ENCODE data around the gene STON1. TPM values are rescaled to one million over a fixed set of nuclear protein-coding genes. Genes with fewer than 3 reads are reported as not detected.

The STON1 gene
- total and polyA plus RNA-seq, 2 donors (not counting 3 experiments of a cell fraction or from before 2014, with no cell fraction given) = 6.3 to 12.1 TPM

GRCh38 chr2:48600204-48600813 is 70.4 kb downstream of the STON1 start:
- Histone ChIP-seq H3K9me3 (replicated peaks; ENCODE audit: control insufficient read depth, insufficient read depth, low read length) (no peaks in the 10 kb centered on the region), H2AFZ (ENCODE audit: low read depth, low read length) (no peak overlapping the region), H3K9me1 (replicated peaks; ENCODE audit: control insufficient read depth, extremely low read depth, insufficient read depth, low read length) (no peaks in the 10 kb centered on the region), H3K9ac (replicated peaks; ENCODE audit: extremely low read depth, insufficient read depth, low read length) (no peak overlapping the region), H3K4me3 (replicated peaks in 1 of 3; ENCODE audit: insufficient read depth in 1 of 3, low read depth in 1 of 3, low read length in 3 of 3) (no peak overlapping the region), H3K36me3 (ENCODE audit: control insufficient read depth in 2 of 2, extremely low read depth in 1 of 2, insufficient read depth in 2 of 2, low read length in 2 of 2) (no peaks in the 10 kb centered on the region), H4K20me1 (replicated peaks; ENCODE audit: control insufficient read depth, extremely low read depth, insufficient read depth, low read length) (no peaks in the 10 kb centered on the region), H3K79me2 (ENCODE audit: control insufficient read depth, insufficient read depth, low read length) (no peaks in the 10 kb centered on the region), H3K27ac (ENCODE audit: insufficient read depth, low read depth, low read length) (no peak overlapping the region), H3K4me2 (ENCODE audit: insufficient read depth, low read length) (no peak overlapping the region), H3K4me1 (ENCODE audit: control insufficient read depth, extremely low read depth, insufficient read depth, low read length) (no peaks in the 10 kb centered on the region), H3K27me3 (ENCODE audit: control insufficient read depth in 2 of 2, insufficient read depth in 2 of 2, low read length in 2 of 2) (no peaks in the 10 kb centered on the region)
- DNase-seq (ENCODE audit: low read depth, low spot score) = peak; percentile 78
- dilution Hi-C loops (cut with MboI; ENCODE audit: extremely low pct_ligation_motif_present, low sequenced_read_pairs) (no loop called here), intact Hi-C loops (cut with micrococcal nuclease) (loop anchor here (1.0 to 5.0 kb wide), 3 partner anchors 346 to 1892 kb away; no protein-coding TSS in a partner anchor)
- CTCF ChIA-PET = interaction anchor here (0.7 to 2.8 kb wide), 14 partner anchors 8 to 1891 kb away, joined by 3 to 36 read pairs (median 4); no protein-coding TSS in a partner anchor
- TF ChIP-seq POLR2A (IDR thresholded peaks at IDR 0.05; ENCODE audit: low read depth, low read length) = no peak
- peak; percentile 43 to 61 for TF ChIP-seq CTCF (IDR thresholded peaks at IDR 0.05; ENCODE audit: extremely low read depth in 1 of 2, insufficient read depth in 1 of 2, low read depth in 1 of 2, low read length in 2 of 2)
- no TSS peak for BruUV-seq (replicated peaks)
- FAIRE-seq = peak; percentile 87
- POLR2A ChIA-PET = no interaction called here

GRCh38 chr2:48600917-48601316 is 71.0 kb downstream of the STON1 start:
- Histone ChIP-seq H3K9ac (replicated peaks; ENCODE audit: extremely low read depth, insufficient read depth, low read length) (no peak overlapping the region), H3K4me1 (ENCODE audit: control insufficient read depth, extremely low read depth, insufficient read depth, low read length) (no peaks in the 10 kb centered on the region), H3K36me3 (ENCODE audit: control insufficient read depth in 2 of 2, extremely low read depth in 1 of 2, insufficient read depth in 2 of 2, low read length in 2 of 2) (no peaks in the 10 kb centered on the region), H3K79me2 (ENCODE audit: control insufficient read depth, insufficient read depth, low read length) (no peaks in the 10 kb centered on the region), H4K20me1 (replicated peaks; ENCODE audit: control insufficient read depth, extremely low read depth, insufficient read depth, low read length) (no peaks in the 10 kb centered on the region), H3K27me3 (ENCODE audit: control insufficient read depth in 2 of 2, insufficient read depth in 2 of 2, low read length in 2 of 2) (no peaks in the 10 kb centered on the region), H3K4me2 (ENCODE audit: insufficient read depth, low read length) (no peak overlapping the region), H3K27ac (ENCODE audit: insufficient read depth, low read depth, low read length) (no peak overlapping the region), H3K9me1 (replicated peaks; ENCODE audit: control insufficient read depth, extremely low read depth, insufficient read depth, low read length) (no peaks in the 10 kb centered on the region), H3K9me3 (replicated peaks; ENCODE audit: control insufficient read depth, insufficient read depth, low read length) (no peaks in the 10 kb centered on the region), H3K4me3 (replicated peaks in 1 of 3; ENCODE audit: insufficient read depth in 1 of 3, low read depth in 1 of 3, low read length in 3 of 3) (no peak overlapping the region), H2AFZ (ENCODE audit: low read depth, low read length) (no peak overlapping the region)
- DNase-seq (ENCODE audit: low read depth, low spot score) (no peak), FAIRE-seq (no peak)
- intact Hi-C loops (cut with micrococcal nuclease) (loop anchor here (1.0 to 5.0 kb wide), 3 partner anchors 345 to 1891 kb away; no protein-coding TSS in a partner anchor), dilution Hi-C loops (cut with MboI; ENCODE audit: extremely low pct_ligation_motif_present, low sequenced_read_pairs) (no loop called here)
- no peak for TF ChIP-seq POLR2A (IDR thresholded peaks at IDR 0.05; ENCODE audit: low read depth, low read length)
- no peak for TF ChIP-seq CTCF (IDR thresholded peaks at IDR 0.05; ENCODE audit: extremely low read depth in 1 of 2, insufficient read depth in 1 of 2, low read depth in 1 of 2, low read length in 2 of 2)
- TF ChIP-seq POLR2AphosphoS5 (IDR thresholded peaks at IDR 0.05; ENCODE audit: insufficient read depth, low read depth, low read length) = no peak
- no peak for TF ChIP-seq GATA2 (IDR thresholded peaks at IDR 0.05; ENCODE audit: insufficient read depth, insufficient read length, low read depth, low read length)
- no peak for TF ChIP-seq MYC (IDR thresholded peaks at IDR 0.05; ENCODE audit: low read depth, low read length)
- TF ChIP-seq MAX (IDR thresholded peaks at IDR 0.05; ENCODE audit: insufficient read depth, insufficient read length) = no peak
- no peak for TF ChIP-seq JUN (IDR thresholded peaks at IDR 0.05; ENCODE audit: borderline replicate concordance, insufficient read depth, insufficient read length, low read depth)
- TF ChIP-seq FOS (IDR thresholded peaks at IDR 0.05; ENCODE audit: borderline replicate concordance, insufficient read depth, low read length) = no peak
- no peak for TF ChIP-seq EZH2 (IDR thresholded peaks at IDR 0.05; ENCODE audit: borderline replicate concordance, low read depth, low read length, severe bottlenecking)
- POLR2A ChIA-PET = no interaction called here
- BruUV-seq (replicated peaks) = no TSS peak
- CTCF ChIA-PET = interaction anchor here (0.9 to 2.8 kb wide), 10 partner anchors 9 to 1802 kb away, joined by 3 to 36 read pairs (median 6); no protein-coding TSS in a partner anchor

All from endothelial cell of umbilical vein (primary cell).